T-helper 1 cell treated with Interleukin-12 subunit alpha and Interleukin-12 subunit beta and Interleukin-4 antibody, amounts not matched to agents 30 ng/mL and 1 ng/mL, for 36 hours (primary cell): ENCODE data around the gene PLSCR3. TPM values are rescaled to one million over a fixed set of nuclear protein-coding genes. Genes with fewer than 3 reads are reported as not detected.

Source experiments
- intact Hi-C: fragments of 100-400 bp; cut with micrococcal nuclease; formaldehyde crosslinking; loops from one replicate; pipeline ENCODE4 v1.15.1; 2024
- total RNA-seq: library from RNA; stranded (reverse); gene quantifications from 2 replicates; pipeline ENCODE4 v1.2.3, GENCODE V29; 2022

The PLSCR3 gene
- total RNA-seq, 1 donor from 2014 or later = 139 TPM

- intact Hi-C loops = no loop called here
Observed at GRCh38 chr17:7426896-7427489, 32.7 kb upstream of the PLSCR3 start.

- intact Hi-C loops = no loop called here
Observed at GRCh38 chr17:7426203-7426863, 32.0 kb upstream of the PLSCR3 start.

- intact Hi-C loops = no loop called here
Observed at GRCh38 chr17:7425756-7426155, 31.4 kb upstream of the PLSCR3 start.

DNA sequence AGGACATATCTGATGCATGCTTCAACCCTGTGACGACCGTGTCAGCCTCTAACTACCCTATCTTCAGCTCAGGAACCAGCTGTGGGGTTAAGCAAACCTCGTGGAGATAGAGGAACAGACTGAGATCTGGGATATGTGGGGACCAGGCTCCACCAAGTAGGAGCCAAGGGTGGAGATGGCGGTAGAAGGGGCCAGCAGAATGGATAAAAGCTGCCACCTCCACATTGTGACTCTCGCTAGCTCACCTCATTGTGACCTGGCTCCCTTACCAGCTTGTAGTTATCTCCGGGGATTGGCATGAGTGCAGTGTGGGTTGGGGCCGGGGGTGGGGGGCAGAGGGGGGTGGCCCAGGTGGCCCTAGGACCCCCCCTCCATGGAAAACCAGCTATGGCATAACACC, 31.0 kb upstream of the PLSCR3 start, which contains the start of gene SPEM2:
SPEM2 (plus strand) TSS at position 301 of the 400 bp plus-strand sequence; CDS start at position 374, 73 bp downstream.
- intact Hi-C loops = no loop called here

DNA sequence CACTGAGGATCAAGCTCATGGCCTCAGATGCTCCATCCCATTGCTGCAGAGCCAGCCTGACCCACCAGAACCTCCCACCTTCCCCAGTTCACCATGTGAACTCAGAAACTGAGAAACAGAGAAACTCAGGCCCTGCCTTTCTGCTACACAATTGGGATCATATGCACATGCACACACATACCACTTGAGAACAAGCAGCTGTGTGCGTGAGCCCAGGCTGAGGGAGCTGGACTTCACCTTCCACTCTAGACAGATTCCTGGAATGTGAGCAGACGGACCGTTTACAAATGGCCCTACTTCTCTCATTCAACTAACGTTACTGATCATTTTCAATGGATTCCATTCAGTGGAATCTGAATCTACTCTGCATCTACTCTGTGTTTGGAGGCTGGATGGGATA, 29.4 kb upstream of the PLSCR3 start:
- intact Hi-C loops = no loop called here

DNA sequence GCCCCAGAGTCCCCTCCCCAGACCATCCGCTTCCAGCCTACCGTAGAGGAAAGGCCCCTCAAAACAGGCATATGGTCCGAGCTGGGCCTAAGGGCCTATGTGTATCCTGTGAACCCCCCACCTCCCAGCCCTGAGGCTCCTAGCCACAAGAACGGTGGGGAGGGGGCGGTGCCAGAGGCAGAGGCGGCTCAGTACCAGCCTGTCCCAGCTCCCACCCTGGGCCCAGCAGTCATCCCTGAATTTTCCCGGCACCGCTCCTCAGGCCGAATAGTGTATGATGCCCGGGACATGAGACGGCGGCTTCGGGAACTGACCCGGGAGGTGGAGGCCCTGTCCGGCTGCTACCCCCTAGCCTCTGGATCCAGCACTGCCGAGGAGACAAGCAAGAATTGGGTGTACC, 26.9 kb upstream of the PLSCR3 start:
- intact Hi-C loops = no loop called here

DNA sequence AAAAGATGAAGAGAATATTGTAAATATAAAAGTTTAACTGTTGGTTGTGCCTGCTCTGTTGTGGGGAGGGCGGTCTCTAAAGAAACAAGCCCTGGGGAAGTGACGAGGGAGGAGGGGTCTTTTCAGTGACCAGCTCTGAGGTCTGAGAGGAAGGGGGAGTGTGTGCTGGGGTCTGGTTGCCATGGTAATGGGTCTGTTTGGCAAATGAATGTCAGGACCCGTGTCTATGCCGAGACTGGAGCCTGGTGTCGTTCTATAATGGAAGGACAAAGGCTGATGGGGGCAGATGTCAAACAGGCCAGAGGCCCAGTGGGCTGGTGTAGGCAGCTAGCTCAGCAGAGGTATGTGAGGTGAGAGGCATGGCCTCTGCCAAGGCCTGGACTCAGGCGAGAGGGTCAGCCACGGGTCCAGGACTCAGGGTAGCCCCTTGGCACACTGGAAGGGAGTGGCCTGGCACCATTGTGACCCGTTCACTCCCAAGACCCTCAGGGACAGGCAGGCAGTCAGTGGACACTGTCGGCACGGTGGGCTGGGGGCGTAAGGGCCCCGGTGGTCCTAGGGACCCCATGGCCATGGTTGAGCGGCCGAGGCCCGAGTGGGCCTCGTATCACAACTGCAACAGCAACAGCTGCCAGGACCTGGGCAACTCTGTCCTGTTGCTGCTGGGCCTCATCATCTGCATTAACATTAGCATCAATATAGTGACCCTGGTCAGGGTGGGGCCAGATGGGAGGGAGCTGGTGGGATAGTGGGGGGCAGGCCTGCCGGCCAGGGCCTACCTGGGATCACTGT, 25.7 kb upstream of the PLSCR3 start, which contains the start of gene SPEM1:
SPEM1 (plus strand) TSS at position 506 of the 792 bp plus-strand sequence; CDS start at position 567, 61 bp downstream.
- intact Hi-C loops = no loop called here

GRCh38 chr17:7418472-7419152, 24.3 kb upstream of the PLSCR3 start:
- intact Hi-C loops = no loop called here

- intact Hi-C loops = no loop called here
Observed at GRCh38 chr17:7417056-7417655, 22.8 kb upstream of the PLSCR3 start.

DNA sequence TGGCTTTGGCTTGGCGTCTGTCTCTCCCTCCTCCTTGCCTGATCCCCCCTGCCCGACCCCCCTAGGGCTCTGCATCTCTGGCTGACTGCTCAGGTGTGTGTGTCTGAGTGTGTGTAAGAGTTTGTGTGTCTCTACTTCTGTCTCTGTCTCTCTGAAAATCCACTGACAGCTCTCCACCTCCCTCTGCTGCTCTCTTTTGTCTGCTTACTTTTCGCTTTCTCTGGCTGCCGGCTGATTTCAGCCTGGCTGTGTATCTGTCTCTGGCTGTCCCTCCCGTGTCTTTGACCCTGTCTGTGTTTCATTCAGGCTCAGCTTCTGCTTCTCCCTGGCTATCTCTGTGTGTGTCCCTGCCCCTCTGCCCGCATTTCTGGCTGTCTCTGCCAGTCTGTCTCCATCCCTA, 22.0 kb upstream of the PLSCR3 start:
- intact Hi-C loops = no loop called here

GRCh38 chr17:7415784-7416183, 21.5 kb upstream of the PLSCR3 start:
- intact Hi-C loops = no loop called here

DNA sequence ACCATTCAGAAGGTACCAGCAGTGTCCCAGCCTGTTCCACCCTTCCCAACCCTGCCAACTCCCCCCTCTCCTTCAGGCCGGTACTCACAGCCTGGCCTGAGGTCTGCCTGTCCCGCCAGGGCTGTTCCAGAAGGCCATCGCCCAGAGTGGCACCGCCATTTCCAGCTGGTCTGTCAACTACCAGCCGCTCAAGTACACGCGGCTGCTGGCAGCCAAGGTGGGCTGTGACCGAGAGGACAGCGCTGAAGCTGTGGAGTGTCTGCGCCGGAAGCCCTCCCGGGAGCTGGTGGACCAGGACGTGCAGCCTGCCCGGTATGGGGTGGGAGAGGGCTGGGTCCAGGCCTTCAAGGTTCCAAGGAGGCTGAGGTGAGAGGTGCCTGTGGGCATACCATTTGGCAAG, 20.5 kb upstream of the PLSCR3 start:
- intact Hi-C loops = no loop called here

- intact Hi-C loops = no loop called here
Observed at GRCh38 chr17:7413346-7413985, 19.1 kb upstream of the PLSCR3 start.

DNA sequence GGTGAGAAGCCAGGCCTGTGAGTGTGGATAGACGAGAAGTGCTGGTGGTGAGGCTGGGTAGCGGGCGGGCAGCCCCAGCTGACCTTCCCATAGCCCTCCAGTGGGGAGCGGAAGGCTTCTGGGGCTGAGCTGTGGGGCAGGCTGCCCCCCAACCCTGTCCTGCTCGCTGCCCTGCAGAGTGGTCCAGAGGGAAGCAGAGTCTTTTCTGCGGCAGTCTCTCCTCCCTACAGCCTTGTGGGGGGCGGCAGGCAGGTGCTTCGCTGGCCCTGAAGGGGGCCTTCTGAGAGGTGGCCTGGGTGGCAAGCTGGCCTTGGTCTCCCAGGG, 17.1 kb upstream of the PLSCR3 start:
- intact Hi-C loops = no loop called here

GRCh38 chr17:7410634-7411426, 16.5 kb upstream of the PLSCR3 start:
- intact Hi-C loops = no loop called here

DNA sequence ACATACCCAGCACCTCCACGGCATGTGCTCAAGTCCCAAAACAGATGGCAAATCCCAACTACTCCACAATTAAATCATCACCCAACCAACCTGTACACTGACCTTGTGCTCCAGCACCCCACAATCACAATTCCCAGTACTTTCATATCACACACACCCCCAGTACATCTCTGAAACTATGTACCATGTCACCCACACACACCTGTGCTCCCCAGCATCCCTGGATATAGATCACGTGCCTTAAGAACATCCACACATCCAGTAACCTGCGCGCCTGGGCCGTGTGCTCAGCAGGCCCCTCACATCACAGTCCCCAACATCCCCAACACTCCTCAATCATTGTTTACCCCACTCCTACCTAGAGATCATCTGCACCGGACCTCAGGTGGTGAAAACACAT, 15.4 kb upstream of the PLSCR3 start:
- intact Hi-C loops = no loop called here

GRCh38 chr17:7408863-7409262, 14.5 kb upstream of the PLSCR3 start:
- intact Hi-C loops = no loop called here

DNA sequence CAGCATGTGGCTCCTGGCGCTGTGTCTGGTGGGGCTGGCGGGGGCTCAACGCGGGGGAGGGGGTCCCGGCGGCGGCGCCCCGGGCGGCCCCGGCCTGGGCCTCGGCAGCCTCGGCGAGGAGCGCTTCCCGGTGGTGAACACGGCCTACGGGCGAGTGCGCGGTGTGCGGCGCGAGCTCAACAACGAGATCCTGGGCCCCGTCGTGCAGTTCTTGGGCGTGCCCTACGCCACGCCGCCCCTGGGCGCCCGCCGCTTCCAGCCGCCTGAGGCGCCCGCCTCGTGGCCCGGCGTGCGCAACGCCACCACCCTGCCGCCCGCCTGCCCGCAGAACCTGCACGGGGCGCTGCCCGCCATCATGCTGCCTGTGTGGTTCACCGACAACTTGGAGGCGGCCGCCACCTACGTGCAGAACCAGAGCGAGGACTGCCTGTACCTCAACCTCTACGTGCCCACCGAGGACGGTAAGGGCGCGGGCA, 14.0 kb upstream of the PLSCR3 start:
- intact Hi-C loops = no loop called here

GRCh38 chr17:7407485-7408251, 13.3 kb upstream of the PLSCR3 start, which contains the start of gene NLGN2:
NLGN2 (plus strand) TSS chr17:7407845; CDS start chr17:7408256, 411 bp downstream.
- intact Hi-C loops = no loop called here
